ENCODE results near the gene DLGAP4. TPM values are rescaled to one million over a fixed set of nuclear protein-coding genes. Genes with fewer than 3 reads are reported as not detected.

DLGAP4 gene
- total RNA-seq, 2 donors from 2014 or later: 62.9 to 78.2 TPM

DNA sequence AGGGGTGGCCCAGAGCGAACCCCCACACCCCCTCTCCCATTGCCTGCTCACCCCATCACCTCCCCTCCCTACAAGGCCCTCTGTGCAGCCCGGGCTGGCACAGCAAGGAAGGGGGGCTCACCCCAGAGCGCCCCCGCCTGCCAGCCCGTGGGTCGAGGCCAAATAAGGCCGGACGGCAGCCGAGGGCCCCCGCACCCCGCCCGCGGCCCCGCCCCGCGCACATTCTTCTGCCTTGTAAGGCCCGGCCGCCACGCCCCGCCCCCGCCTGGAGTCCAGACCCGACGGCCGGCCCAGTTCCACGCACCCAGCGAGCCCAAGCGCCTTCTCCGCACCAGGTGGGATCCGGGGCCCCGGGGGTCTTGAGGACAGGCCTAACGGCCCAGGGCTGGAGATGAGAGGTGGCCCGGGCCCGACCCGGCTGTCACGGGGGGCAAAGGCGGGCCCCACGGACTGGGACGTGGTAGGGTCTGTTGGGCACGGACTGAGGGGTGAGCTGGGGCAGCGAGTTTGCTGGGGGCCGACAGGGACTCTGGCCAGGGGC, 235.2 kb downstream of the DLGAP4 start, which contains the start of gene MYL9:
Gene MYL9 (plus strand): TSS at position 293 of the 541 bp plus-strand sequence. CDS start 3,366 bp downstream, outside the sequence.
- TF ChIP-seq, protein P1, sequence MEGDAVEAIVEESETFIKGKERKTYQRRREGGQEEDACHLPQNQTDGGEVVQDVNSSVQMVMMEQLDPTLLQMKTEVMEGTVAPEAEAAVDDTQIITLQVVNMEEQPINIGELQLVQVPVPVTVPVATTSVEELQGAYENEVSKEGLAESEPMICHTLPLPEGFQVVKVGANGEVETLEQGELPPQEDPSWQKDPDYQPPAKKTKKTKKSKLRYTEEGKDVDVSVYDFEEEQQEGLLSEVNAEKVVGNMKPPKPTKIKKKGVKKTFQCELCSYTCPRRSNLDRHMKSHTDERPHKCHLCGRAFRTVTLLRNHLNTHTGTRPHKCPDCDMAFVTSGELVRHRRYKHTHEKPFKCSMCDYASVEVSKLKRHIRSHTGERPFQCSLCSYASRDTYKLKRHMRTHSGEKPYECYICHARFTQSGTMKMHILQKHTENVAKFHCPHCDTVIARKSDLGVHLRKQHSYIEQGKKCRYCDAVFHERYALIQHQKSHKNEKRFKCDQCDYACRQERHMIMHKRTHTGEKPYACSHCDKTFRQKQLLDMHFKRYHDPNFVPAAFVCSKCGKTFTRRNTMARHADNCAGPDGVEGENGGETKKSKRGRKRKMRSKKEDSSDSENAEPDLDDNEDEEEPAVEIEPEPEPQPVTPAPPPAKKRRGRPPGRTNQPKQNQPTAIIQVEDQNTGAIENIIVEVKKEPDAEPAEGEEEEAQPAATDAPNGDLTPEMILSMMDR (conservative IDR thresholded peaks at IDR 0.05): no peak
- peaks cover 18% of the 10 kb centered on the region for H3K36me3 Mint-ChIP-seq (ENCODE audit: low read depth)

DNA sequence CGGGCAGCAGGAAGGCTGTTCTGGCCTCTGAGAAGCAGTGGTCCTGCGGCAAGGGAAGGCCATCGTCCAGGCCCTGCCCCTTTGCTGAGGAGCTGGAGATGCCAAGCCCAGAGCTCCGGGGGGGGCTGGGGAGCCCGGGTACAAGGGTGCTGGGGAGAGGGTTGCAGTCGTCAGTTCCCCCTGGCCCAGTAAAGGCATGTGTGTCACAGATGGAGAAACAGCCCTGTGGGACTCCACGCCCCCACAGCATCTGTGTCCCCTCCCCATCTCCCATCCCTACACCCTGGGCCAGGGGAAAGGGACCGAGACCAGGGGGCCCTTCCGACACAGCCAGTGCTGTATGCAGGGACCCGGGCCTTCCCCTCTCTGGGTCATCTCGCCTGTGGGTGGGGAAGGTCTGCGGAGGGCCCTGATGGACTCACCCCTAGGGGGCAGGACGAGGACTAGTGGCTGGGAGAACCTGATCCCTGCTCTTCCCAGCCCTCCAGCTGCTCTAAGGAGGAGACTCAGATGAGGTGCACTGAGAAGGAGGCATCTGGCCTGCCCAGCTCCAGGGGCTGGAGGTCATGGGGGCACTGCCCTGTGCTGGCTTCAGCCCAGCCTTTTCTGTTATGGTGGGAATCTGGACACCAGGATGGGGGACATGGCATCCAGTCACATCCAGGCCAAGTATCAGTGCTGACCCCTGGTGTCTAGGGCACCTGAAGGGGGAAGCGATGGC, 235.8 kb downstream of the DLGAP4 start:
- peaks cover 20% of the 10 kb centered on the region for H3K4me1 ChIP-seq (ENCODE audit: control insufficient read depth, insufficient read depth, low read length)
- DNase-seq: peak; percentile 91
- 0 to 16% methylated on average over 4 to 14 of the region's 14 CpGs for WGBS, 2 experiments (ENCODE audit: insufficient coverage in 1 of 2, insufficient read length in 1 of 2)
- TF ChIP-seq, protein P1 (conservative IDR thresholded peaks at IDR 0.05): peak; percentile 92
- H3K9ac ChIP-seq (ENCODE audit: extremely low read depth, low read length, poor library complexity, severe bottlenecking): peak overlapping the region; percentile 81
- peaks cover 35% of the 10 kb centered on the region for H3K36me3 ChIP-seq (ENCODE audit: control insufficient read depth, insufficient read depth, low read length)
- no peaks in the 10 kb centered on the region for H3K27me3 ChIP-seq (ENCODE audit: control insufficient read depth, insufficient read depth, low read length, poor library complexity, severe bottlenecking)
- peak overlapping the region; percentile 89 for H3K4me3 ChIP-seq (ENCODE audit: low read length)
- peak overlapping the region; percentile 69 for H3K4me3 Mint-ChIP-seq
- no peaks in the 10 kb centered on the region for H3K9me3 Mint-ChIP-seq
- peak overlapping the region; percentile 72 for H3K27ac Mint-ChIP-seq
- peak overlapping the region; percentile 66 for H3K27ac ChIP-seq (ENCODE audit: low read depth, low read length)
- H3K9me3 ChIP-seq (ENCODE audit: control insufficient read depth, low read length): no peaks in the 10 kb centered on the region
- peaks cover 25% of the 10 kb centered on the region for H3K4me1 Mint-ChIP-seq
- peaks cover 2% of the 10 kb centered on the region for H3K27me3 Mint-ChIP-seq (ENCODE audit: insufficient read depth)
- H3K36me3 Mint-ChIP-seq (ENCODE audit: low read depth): peaks cover 20% of the 10 kb centered on the region

More for the DNA sequence above, 235.2 kb downstream of the DLGAP4 start, which contains the start of gene MYL9:
- Mint-ChIP-seq H3K4me1 (peaks cover 25% of the 10 kb centered on the region), H3K27me3 (ENCODE audit: insufficient read depth) (peaks cover 2% of the 10 kb centered on the region), H3K27ac (peak within 1 kb of the TSS; percentile 72), H3K9me3 (no peaks in the 10 kb centered on the region), H3K4me3 (peak within 1 kb of the TSS; percentile 69)
- DNase-seq: peak; percentile 88
- Histone ChIP-seq H3K4me3 (ENCODE audit: low read length) (peak within 1 kb of the TSS; percentile 89), H3K27ac (ENCODE audit: low read depth, low read length) (peak within 1 kb of the TSS; percentile 66), H3K4me1 (ENCODE audit: control insufficient read depth, insufficient read depth, low read length) (peaks cover 20% of the 10 kb centered on the region), H3K9ac (ENCODE audit: extremely low read depth, low read length, poor library complexity, severe bottlenecking) (peak within 1 kb of the TSS; percentile 81), H3K27me3 (ENCODE audit: control insufficient read depth, insufficient read depth, low read length, poor library complexity, severe bottlenecking) (no peaks in the 10 kb centered on the region), H3K36me3 (ENCODE audit: control insufficient read depth, insufficient read depth, low read length) (peaks cover 31% of the 10 kb centered on the region), H3K9me3 (ENCODE audit: control insufficient read depth, low read length) (no peaks in the 10 kb centered on the region)
- 4 to 7% methylated on average over 18 to 41 of the region's 41 CpGs for WGBS, 2 experiments (ENCODE audit: insufficient coverage in 1 of 2, insufficient read length in 1 of 2)

DNA sequence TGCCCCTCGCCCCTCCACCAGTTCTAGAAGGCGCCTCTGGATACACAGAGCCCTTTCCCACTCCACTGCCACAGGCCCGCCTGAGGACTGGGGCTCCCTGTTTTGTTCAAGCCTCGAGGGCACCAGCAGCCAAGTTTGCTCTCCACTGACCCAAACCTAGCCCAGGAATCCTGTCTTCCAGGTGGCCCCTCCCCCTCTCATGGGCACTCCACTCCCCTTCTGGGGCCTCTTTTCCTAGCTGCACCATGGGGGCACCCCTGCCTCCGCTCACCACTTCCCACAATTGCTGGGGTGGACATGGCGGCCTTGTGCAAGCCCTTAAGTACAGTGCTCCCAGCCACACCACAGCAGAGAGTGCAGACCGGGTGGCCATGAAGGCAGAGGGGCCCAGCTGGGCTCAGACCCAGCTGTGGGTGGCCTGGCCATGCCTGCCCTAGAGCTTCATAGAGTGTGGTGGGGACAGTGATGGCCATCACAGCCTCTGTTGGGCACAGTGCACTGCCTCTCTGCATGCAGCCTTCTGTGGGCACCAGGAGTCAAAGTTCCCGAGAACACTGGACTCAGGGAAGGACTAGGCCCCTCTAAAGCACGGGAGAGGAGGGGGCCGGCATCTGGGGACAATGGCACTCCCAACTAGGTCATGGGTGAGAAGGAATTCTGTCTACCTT, 236.5 kb downstream of the DLGAP4 start:
- H3K36me3 Mint-ChIP-seq (ENCODE audit: low read depth): peaks cover 21% of the 10 kb centered on the region
- peaks cover 2% of the 10 kb centered on the region for H3K27me3 Mint-ChIP-seq (ENCODE audit: insufficient read depth)
- Histone ChIP-seq H3K9me3 (ENCODE audit: control insufficient read depth, low read length) (no peaks in the 10 kb centered on the region), H3K27ac (ENCODE audit: low read depth, low read length) (no peak overlapping the region), H3K27me3 (ENCODE audit: control insufficient read depth, insufficient read depth, low read length, poor library complexity, severe bottlenecking) (no peaks in the 10 kb centered on the region), H3K36me3 (ENCODE audit: control insufficient read depth, insufficient read depth, low read length) (peaks cover 42% of the 10 kb centered on the region), H3K4me1 (ENCODE audit: control insufficient read depth, insufficient read depth, low read length) (peaks cover 20% of the 10 kb centered on the region), H3K4me3 (ENCODE audit: low read length) (peak overlapping the region; percentile 89), H3K9ac (ENCODE audit: extremely low read depth, low read length, poor library complexity, severe bottlenecking) (peak overlapping the region; percentile 81)
- peaks cover 25% of the 10 kb centered on the region for H3K4me1 Mint-ChIP-seq
- TF ChIP-seq, protein P1 (conservative IDR thresholded peaks at IDR 0.05): no peak
- no peak for DNase-seq
- H3K9me3 Mint-ChIP-seq: no peaks in the 10 kb centered on the region
- WGBS, 2 experiments (ENCODE audit: insufficient coverage in 1 of 2, insufficient read length in 1 of 2): 85 to 92% methylated on average over 9 to 10 of the region's 10 CpGs
- H3K4me3 Mint-ChIP-seq: peak overlapping the region; percentile 69
- peak overlapping the region; percentile 74 for H3K27ac Mint-ChIP-seq

Data from endodermal cell (in vitro differentiated cells).